HCT116 (cell line): Measurements from ENCODE around the gene LMTK3. TPM values are rescaled to one million over a fixed set of nuclear protein-coding genes. Genes with fewer than 3 reads are reported as not detected.
A peak's percentile ranks its signal among the peaks of the same experiment; 100 is the strongest.

Source experiments
- ATAC-seq: fragments of 200-7000 bp; cut with Tn5 transposase; 2 replicates; pipeline ENCODE4 v1.9.1; 2020; ENCODE audit warnings: mild to moderate bottlenecking, moderate library complexity
- BruUV-seq: library from RNA; stranded (reverse); fragments of 400-500 nt; replicated peaks from 2 replicates; lab custom pipeline; 2021; lab: Mats Ljungman, UMichigan
- CTCF ChIA-PET: fragments of 300-600 bp; sonication (Branson Sonifier 250); formaldehyde crosslinking; loops from one replicate; lab custom pipeline; 2021; ENCODE audit warnings: antibody characterized with exemption; lab: Charles Lee
- POLR2A ChIA-PET: fragments of 300-600, 350-600 bp; sonication (Branson Sonifier 250); formaldehyde crosslinking; loops from one replicate; lab custom pipeline; 2021; ENCODE audit warnings: antibody characterized with exemption; lab: Charles Lee
- RAD21 ChIA-PET, 2 experiments: fragments of 300-600 bp; sonication (Branson Sonifier 250); formaldehyde crosslinking; loops; one replicate each; lab custom pipeline; 2023; ENCODE audit warnings: low total read pairs in 2 of 2; ENCODE audit not compliant: uncharacterized antibody in 2 of 2, unreplicated experiment in 2 of 2, low non-redundant PET in 1 of 2; lab: Charles Lee
- DNase-seq: peaks from one replicate; pipeline ENCODE4 v3.0.0-alpha.2; 2010; ENCODE audit warnings: low read depth, low spot score
- H2AFZ ChIP-seq: fragments of 200-600 bp; shearing (Covaris generic), sonication (generic); 2 replicates; pipeline ENCODE4 v1.6.1; 2017; ENCODE audit warnings: low read depth, mixed run types, mixed read lengths, antibody characterized with exemption, low read length; ENCODE audit not compliant: poor library complexity, severe bottlenecking
- H3K27ac ChIP-seq: 2 replicates; pipeline ENCODE4 v1.5.1; 2012; ENCODE audit warnings: low read depth, low read length
- H3K27me3 ChIP-seq: fragments of 200-600 bp; sonication (generic); 2 replicates; pipeline ENCODE4 v1.6.1; 2016; ENCODE audit warnings: mixed run types, low read length, mixed read lengths; ENCODE audit not compliant: insufficient read depth
- H3K36me3 ChIP-seq, 2 experiments: fragments of 200-500 bp in 1 of 2; fragments of 200-600 bp in 1 of 2; sonication (Bioruptor generic) in 1 of 2; sonication (generic) in 1 of 2; 2 replicates each; pipeline versions ENCODE4 v1.5.1 to v1.6.1; 2014 to 2016; ENCODE audit warnings: low read length in 2 of 2, inconsistent platforms in 1 of 2, mixed read lengths in 1 of 2, mixed run types in 1 of 2; ENCODE audit not compliant: insufficient read depth in 2 of 2, control insufficient read depth in 1 of 2
- H3K4me1 ChIP-seq, 2 experiments: fragments of 200-600 bp in 1 of 2; sonication (generic) in 1 of 2; 2 replicates each; pipeline versions ENCODE4 v1.5.1 to v1.6.1; 2012 to 2017; ENCODE audit warnings: low read length in 2 of 2, inconsistent platforms in 1 of 2, mild to moderate bottlenecking in 1 of 2, mixed read lengths in 1 of 2, mixed run types in 1 of 2, moderate library complexity in 1 of 2; ENCODE audit not compliant: insufficient read depth in 2 of 2, control insufficient read depth in 1 of 2
- H3K4me2 ChIP-seq: fragments of 200-600 bp; sonication (generic); 2 replicates; pipeline ENCODE4 v1.6.1; 2017; ENCODE audit warnings: mixed run types, low read length, mixed read lengths
- H3K4me3 ChIP-seq, 2 experiments: fragments of 200-600 bp in 1 of 2; sonication (generic) in 1 of 2; replicated peaks in 1 of 2; 2 replicates each; pipeline ENCODE4 v1.5.1; 2011 to 2016; ENCODE audit warnings: low read length in 2 of 2, control low read depth in 1 of 2, low read depth in 1 of 2, mild to moderate bottlenecking in 1 of 2, mixed read lengths in 1 of 2, mixed run types in 1 of 2
- H3K79me2 ChIP-seq: fragments of 200-600 bp; sonication (generic); 2 replicates; pipeline ENCODE4 v1.6.1; 2017; ENCODE audit warnings: mild to moderate bottlenecking, mixed run types, low read length, moderate library complexity, mixed read lengths; ENCODE audit not compliant: insufficient read depth
- H3K9ac ChIP-seq: fragments of 200-600 bp; sonication (generic); 2 replicates; pipeline ENCODE4 v1.6.1; 2016; ENCODE audit warnings: low read length, mixed read lengths
- H3K9me2 ChIP-seq: fragments of 200-600 bp; sonication (generic), shearing (Covaris generic); 2 replicates; pipeline ENCODE4 v1.6.1; 2017; ENCODE audit warnings: mixed run types, mild to moderate bottlenecking, moderate library complexity; ENCODE audit not compliant: insufficient read depth
- H3K9me3 ChIP-seq, 2 experiments: fragments of 200-500 bp in 1 of 2; fragments of 200-600 bp in 1 of 2; sonication (Bioruptor generic) in 1 of 2; sonication (generic) in 1 of 2; 2 replicates each; pipeline ENCODE4 v1.6.1; 2014 to 2017; ENCODE audit warnings: low read length in 2 of 2, mixed read lengths in 2 of 2, inconsistent platforms in 1 of 2, low read depth in 1 of 2, mild to moderate bottlenecking in 1 of 2, mixed run types in 1 of 2, moderate library complexity in 1 of 2; ENCODE audit not compliant: control insufficient read depth in 1 of 2, insufficient read depth in 1 of 2
- H4K20me1 ChIP-seq: fragments of 200-600 bp; sonication (generic), shearing (Covaris generic); 2 replicates; pipeline ENCODE4 v1.6.1; 2017; ENCODE audit warnings: mixed run types, mild to moderate bottlenecking, moderate library complexity; ENCODE audit not compliant: insufficient read depth
- CTCF ChIP-seq, 3 experiments: fragments of 200-600 bp in 1 of 3; sonication (generic) in 1 of 3; IDR thresholded peaks in 2 of 3; conservative IDR thresholded peaks in 1 of 3; 2 replicates each; pipeline ENCODE4 v1.5.1; 2012 to 2017; ENCODE audit warnings: low read depth in 2 of 3, low read length in 2 of 3, antibody characterized with exemption in 1 of 3, borderline replicate concordance in 1 of 3, control low read depth in 1 of 3, mild to moderate bottlenecking in 1 of 3, mixed read lengths in 1 of 3, mixed run types in 1 of 3, moderate library complexity in 1 of 3; ENCODE audit not compliant: insufficient read depth in 1 of 3
- EZH2phosphoT487 ChIP-seq: fragments of 200-600 bp; IDR thresholded peaks from 2 replicates; pipeline ENCODE4 v1.6.1; 2018; ENCODE audit warnings: antibody characterized with exemption, borderline replicate concordance
- FOSL1 ChIP-seq: IDR thresholded peaks from 2 replicates; pipeline ENCODE4 v1.6.1; 2012; ENCODE audit warnings: low read depth
- POLR2A ChIP-seq: IDR thresholded peaks from 2 replicates; pipeline ENCODE4 v1.7.0; 2011; ENCODE audit warnings: borderline replicate concordance; ENCODE audit not compliant: insufficient read depth, insufficient read length; ENCODE audit errors: extremely low read depth
- RAD21 ChIP-seq: IDR thresholded peaks from 2 replicates; pipeline ENCODE4 v1.6.1; 2012; ENCODE audit warnings: low read depth, mild to moderate bottlenecking
- SRF ChIP-seq: IDR thresholded peaks from 2 replicates; pipeline ENCODE4 v1.6.1; 2012; ENCODE audit warnings: low read depth
- intact Hi-C: fragments of 100-400 bp; cut with micrococcal nuclease; formaldehyde crosslinking; loops from 2 replicates; pipeline ENCODE4 v1.10.0; 2022
- total RNA-seq: library from RNA; stranded (reverse); gene quantifications from one replicate; pipeline ENCODE4 v1.2.1, GENCODE V29; 2021; ENCODE audit not compliant: unreplicated experiment

Gene LMTK3
- total RNA-seq, 1 experiment from 2014 or later: 19.9 TPM

- H3K4me2 ChIP-seq: no peak overlapping the region
- DNase-seq: no peak
- no peak for ATAC-seq
- no TSS peak for BruUV-seq
- no peak overlapping the region for H3K9ac ChIP-seq
- no peaks in the 10 kb centered on the region for H4K20me1 ChIP-seq
- H3K4me1 ChIP-seq: peaks cover 39 to 70% of the 10 kb centered on the region in 2 experiments
- peak overlapping the region; percentile 16; the same call in 1 of the 2 replicates for H3K27ac ChIP-seq
- peaks cover 21% of the 10 kb centered on the region for H3K79me2 ChIP-seq
- H3K27me3 ChIP-seq: no peaks in the 10 kb centered on the region
- H2AFZ ChIP-seq: no peak overlapping the region
- CTCF ChIA-PET: no interaction called here
- peaks cover 2 to 9% of the 10 kb centered on the region in 2 experiments; a peak in 1 of 4 replicates for H3K36me3 ChIP-seq
- H3K9me3 ChIP-seq: no peaks in the 10 kb centered on the region
- TF ChIP-seq EZH2phosphoT487 (no peak), CTCF (IDR thresholded peaks at IDR 0.05 in 2 of 3, conservative IDR thresholded peaks at IDR 0.05 in 1 of 3; ENCODE audit: borderline replicate concordance in 1 of 3, insufficient read depth in 1 of 3, low read depth in 2 of 3, low read length in 2 of 3) (no peak), RAD21 (no peak), FOSL1 (no peak), SRF (no peak), POLR2A (no peak)
- TF ChIP-seq, all 23 proteins: peak for 0
- intact Hi-C loops: no loop called here
- no peaks in the 10 kb centered on the region for H3K9me2 ChIP-seq
- RAD21 ChIA-PET: no interaction called here
- H3K4me3 ChIP-seq: no peak overlapping the region
- POLR2A ChIA-PET: no interaction called here
Observed at GRCh38 chr19:48484931-48485612, 26.6 kb downstream of the LMTK3 start.
